Stomach (tissue), 4 donors: ENCODE measurements around the gene FOXO1.

ENCODE experiments used
- CTCF ChIP-seq, 7 experiments: fragments of 450-650 bp in 4 of 7; fragments of 200-600 bp in 3 of 7; sonication (generic) in 3 of 7; IDR thresholded peaks; one replicate each; pipeline ENCODE4 v1.5.1; 2016 to 2019; ENCODE audit warnings: antibody characterized with exemption in 7 of 7, control low read depth in 2 of 7, mild to moderate bottlenecking in 1 of 7
- EP300 ChIP-seq: sonication (generic); formaldehyde crosslinking; IDR thresholded peaks from one replicate; pipeline ENCODE4 v1.6.1; 2017; ENCODE audit warnings: antibody characterized with exemption
- POLR2A ChIP-seq, 4 donors: fragments of 450-650 bp; IDR thresholded peaks; one replicate each; pipeline ENCODE4 v1.6.1; 2016; ENCODE audit warnings: antibody characterized with exemption in 4 of 4, control low read depth in 2 of 4, mild to moderate bottlenecking in 1 of 4, moderate library complexity in 1 of 4

- no peak for TF ChIP-seq POLR2A (IDR thresholded peaks at IDR 0.05)
- TF ChIP-seq CTCF (IDR thresholded peaks at IDR 0.05): no peak
- no peak for TF ChIP-seq EP300
Measured at GRCh38 chr13:40530961-40531360, 135.5 kb downstream of the FOXO1 start.
